Fibroblast of peridontal ligament (primary cell): Measurements from ENCODE around the gene PRELP.
"Not testable (repeated sequence)": the region's sequence is repeated elsewhere in the genome, so short reads cannot be mapped to it uniquely, and the experiment has no call there.

Experiments used
- DNase-seq: peaks from one replicate; pipeline ENCODE4 v3.0.0-alpha.2; 2010; ENCODE audit errors: extremely low read depth

Gene PRELP

DNA sequence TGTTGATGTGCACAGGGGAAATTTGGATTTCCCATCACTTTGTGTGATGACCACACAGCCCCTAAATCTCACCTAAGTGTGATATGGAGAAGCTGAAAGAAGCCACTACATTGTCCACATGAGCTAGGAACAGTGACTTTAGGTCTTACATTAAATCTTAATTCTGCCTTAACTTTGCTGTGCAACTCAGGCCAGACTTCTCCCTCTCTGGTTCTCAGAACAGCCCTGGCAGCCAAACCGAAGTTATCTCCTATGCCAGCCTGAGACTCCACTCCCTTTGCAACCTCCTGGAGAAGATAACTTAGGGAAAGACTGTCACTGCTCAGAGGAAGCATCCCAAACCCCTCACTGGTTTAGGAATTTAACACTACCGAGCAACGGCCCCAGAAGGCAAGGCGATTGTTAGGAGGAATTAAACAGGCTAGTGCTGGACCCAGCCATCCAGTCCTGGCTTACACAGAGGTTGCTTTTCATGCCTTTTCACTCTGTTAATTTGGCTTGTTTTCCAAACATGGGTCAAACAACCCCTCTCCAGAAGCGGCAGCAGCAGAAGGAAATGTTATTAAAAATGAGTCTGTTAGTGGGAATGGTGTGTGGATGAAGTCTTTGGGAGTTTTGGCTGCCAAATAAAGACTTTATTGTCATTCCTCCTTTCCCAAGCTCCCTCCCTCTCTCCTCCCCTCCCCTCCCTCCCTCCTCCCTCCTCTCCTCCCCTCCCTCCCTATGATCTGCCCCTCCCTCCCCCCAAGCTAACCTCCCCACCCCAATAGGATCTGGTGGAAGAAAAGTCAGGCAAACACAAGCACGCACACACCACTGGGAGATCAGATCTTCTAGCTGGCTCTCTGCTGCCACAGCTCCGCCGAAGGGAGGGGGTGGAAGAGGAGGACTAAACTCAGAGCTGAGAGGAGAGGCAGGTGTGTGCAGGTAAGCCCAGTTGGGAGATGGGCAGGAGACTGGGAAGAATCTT, at the start of gene PRELP:
PRELP (plus strand) TSS at position 795 of the 970 bp plus-strand sequence. CDS start 7,379 bp downstream, outside the sequence.
- peak; percentile 71 for DNase-seq

DNA sequence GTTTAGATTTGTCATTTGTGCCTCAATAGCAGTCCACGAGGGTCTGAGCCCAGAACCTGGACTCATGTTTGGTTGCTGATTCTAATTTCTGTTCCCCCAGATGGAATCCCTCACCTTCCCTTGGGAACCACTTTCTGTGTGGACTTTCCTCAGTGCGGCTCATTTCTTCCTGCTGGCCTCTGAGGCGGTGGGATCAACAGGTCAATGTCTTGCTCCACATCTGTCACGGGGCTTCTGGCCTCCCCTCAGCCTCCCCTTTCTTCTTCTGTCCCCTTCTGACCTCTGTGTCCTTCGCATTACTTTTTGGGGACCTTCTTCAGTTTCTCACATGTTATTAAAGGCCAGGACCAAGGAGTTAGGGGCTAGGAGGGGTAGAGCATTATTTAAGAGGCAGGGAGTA, 49.2 kb upstream of the PRELP start:
- DNase-seq, result no peak

DNA sequence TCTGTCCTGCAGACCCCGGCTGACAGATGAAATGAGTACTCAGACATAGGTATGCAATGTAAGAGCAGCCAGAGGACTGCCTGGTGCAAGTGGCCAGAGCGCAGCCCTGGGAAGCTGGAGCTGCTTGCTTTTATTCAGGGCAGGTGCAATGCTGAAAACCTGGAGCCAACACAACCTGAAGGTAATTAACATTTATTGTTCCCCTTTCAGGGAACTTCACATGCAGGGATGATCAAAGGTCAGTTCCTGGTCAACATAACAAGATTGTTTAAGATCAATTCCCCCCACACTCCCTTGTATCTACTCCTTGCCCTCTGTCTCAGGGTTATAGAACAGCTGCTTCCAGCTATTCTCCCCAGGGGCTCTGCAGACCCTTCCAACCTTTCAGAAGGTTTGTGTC, 48.7 kb upstream of the PRELP start:
- no peak for DNase-seq

DNA sequence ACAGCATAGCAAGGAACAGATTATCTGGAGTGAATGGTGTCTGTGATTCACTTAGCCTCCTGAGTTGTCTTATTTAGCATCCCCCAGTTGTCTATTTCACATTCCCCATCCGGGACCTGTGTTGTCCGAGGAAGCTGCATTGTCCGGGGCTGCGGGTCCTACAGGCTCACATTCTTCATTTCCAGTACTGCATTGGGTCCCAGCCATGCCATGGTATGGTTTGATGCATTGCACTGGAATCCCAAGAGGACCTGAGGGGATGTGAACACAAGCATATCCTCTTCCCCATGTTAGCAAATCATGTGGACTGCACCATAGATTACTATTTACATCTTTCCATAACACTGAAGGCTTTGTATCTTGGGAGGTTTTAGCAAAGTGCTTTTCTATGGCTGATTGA, 48.2 kb upstream of the PRELP start:
- no peak for DNase-seq

DNA sequence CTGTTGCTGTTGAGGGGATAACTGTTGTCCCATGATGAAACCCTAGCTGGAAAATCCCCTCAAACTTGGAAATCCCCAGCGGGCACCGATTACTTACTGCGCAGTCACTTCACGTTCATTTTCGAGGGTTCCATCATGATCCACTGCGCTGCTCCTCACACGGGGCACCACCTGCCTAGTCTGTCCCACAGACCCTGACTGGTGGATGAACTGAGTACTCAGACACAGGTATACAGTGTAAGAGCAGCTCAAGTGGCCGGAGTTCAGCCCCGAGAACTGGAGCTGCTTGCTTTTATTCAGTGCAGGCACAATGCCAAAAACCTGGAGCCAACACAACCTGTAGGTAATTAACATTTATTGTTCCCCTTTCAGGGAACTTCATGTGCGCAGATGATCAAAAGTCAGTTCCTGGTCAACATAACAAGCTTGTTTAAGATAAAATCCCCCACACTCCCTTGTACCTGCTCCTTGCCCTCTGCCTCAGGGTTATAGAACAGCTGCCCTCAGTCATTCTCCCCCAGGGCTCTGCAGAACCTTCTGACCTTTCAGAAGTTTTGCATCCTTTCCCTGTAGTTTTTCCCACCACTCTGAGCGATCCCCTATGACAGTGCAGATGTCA, 46.5 kb upstream of the PRELP start:
- no peak for DNase-seq

DNA sequence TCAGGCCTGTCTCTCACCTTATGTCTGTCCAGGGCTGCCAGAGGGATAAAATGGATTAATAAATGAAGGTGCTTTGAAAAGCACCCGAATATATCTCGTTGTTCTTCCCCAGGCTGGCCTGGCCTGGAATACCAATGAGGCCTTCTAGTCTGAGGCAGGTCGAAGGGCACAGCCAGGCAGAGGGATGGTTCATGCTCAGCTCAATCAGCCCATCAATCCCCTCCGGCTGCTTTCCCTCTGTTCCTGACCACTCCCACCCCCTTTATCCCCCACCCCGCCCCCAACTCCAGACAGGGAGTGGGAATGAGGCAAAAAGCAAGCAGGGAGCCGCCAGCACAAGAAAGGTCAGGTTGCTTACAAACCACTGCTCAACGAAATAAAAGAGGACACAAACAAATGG, 40.0 kb upstream of the PRELP start:
- no peak for DNase-seq

DNA sequence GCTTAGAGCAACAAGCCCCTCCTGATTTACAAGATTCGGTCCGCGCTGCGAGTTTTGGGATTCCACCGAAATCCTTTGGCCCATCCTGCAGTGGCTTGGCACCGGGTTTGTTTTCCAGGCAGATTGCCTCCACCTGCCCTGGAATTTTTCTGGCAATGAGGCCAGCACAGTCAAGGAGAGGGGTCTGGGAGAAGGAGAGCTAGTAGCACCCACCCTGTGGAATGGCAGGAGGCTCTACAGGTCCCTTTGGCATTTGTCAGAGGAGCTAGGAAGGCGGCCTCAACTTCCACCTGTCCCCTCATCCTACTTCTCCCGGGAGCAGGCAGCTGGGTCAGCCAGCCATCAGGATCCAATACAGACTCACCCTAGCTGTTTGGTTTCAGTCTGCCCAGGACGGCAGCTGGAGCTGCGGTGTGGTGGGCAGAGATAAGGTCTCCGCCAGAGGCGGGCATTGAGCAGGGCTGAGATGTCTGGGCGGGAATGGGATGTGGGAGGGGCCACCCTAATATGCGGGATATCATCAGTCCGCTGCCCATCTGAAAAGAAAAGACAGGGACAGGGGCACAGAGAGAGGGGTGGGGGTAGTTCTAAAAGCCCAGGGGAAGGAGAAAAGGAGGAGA, 37.8 kb upstream of the PRELP start:
- no peak for DNase-seq

DNA sequence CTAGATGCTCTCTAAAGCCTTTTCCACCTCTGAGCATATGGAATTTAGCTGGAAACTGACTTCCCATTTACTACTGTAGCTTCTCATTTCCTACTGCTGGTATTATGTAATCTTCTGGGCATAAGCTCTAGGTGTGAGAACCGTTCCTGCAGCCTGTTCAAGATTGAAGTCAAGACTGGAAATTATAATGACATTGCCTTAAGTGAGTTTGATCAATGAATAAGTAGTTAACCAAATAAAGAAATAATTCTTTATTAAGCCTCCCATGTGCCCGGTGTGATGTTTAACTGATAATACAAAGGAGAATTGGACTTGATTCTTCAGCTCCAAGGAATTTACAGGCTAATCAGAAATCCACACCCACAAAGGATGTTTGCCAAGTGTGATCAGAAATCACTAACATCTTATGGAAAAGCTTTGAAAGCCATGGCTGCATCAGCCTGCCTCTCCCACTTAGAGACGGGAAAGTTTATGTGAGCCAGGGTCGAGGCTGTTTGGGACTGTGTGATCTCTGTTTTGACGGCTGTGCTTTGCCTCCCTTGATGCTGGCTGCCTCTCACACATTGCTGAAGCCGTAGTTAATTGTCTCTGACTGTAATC, 36.4 kb upstream of the PRELP start:
- no peak for DNase-seq

DNA sequence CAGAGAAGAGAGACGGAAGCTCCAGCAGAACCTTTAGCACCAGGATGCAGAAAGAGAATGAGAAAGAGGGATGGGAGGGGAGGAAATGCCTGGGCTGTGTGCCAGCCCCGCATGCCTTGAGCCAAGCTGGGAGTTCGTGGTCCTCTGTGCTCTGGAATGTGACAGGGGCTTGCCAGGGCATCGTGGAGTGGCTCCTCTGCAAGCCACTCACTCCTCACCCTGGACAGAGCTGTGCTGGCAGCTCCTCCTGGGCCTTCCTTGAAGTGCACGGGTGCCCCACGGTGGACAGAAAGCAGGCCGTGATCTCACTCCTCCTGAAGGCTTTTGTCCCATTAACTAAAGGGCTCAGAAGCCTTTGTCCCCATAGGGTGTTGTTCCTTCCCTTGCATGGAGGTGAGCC, 34.8 kb upstream of the PRELP start:
- DNase-seq, result peak; percentile 77

DNA sequence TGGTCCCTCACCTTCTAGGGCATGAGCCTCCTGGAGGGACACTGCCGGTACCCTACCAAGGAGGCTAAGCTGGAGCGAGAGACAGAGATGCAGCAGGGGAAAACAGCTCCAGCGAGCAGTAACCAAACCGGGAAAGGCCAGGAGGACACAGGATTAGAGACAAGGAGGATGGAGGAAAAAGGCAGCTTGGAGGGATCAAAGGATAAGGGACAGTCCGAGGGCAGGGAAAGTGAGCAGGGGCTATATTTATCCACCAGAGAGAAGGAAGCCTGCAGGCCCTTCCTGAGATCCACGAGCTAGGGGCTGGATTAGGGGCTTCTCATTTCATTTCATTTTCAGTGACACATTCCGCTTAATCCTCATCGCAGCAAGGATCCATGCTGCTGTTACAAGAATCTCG, 33.8 kb upstream of the PRELP start:
- no peak for DNase-seq

DNA sequence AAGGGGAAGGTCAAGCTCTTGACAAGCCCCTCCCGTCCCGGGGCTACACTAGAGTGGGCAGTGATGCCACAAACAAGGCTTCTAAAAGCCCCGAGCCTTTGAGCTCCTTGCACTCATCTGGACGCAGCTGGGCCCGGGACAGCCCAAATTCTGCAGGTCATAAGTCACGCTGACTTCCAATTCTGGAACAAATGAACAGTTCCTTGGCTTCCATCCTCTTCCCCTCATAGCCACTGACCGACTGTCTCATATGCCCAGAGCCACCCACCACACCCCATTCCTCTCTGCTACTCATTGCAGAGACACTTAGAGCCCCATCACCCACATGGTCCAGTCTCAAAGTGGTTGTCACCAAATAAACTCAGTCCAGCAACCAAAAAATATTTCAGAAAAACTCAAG, 32.8 kb upstream of the PRELP start:
- no peak for DNase-seq

DNA sequence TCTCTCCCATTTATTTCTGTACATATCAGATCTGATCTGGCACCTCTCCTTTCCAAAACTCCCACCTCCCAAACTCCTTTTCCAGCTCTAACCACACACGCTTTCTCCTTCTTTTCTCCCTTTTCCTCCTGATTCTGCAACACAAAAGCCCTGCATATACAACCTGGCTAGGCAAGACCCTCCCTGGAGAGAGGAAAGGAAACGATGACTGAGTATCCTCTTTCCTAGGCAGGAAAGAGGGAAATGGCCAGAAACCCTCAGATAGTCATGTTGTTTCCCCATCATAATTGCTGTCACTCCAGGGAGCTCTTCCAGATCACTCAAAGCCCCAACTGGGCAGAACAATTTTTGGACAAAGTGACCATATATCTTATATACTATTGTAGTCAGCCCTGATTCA, 32.3 kb upstream of the PRELP start:
- no peak for DNase-seq

DNA sequence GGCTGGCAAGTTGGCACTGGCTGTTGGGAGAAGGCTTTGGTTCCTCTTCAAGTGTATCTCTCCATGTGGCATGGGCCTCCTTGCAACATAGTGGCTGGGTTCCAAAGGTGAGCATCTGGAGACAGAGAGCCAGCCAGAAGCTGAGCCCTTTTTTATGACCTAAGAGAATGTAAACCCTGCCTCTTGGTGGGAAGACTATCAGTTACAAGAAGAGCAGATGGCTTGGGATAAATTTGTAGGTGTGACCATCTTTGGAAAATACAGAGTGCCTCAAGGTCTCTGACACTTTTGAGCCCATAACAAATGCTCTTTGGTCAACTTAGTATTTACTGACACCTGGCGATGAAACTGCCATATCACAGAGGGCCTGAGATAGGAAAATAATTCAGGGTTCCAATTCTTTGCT, 31.4 kb upstream of the PRELP start:
- no peak for DNase-seq

DNA sequence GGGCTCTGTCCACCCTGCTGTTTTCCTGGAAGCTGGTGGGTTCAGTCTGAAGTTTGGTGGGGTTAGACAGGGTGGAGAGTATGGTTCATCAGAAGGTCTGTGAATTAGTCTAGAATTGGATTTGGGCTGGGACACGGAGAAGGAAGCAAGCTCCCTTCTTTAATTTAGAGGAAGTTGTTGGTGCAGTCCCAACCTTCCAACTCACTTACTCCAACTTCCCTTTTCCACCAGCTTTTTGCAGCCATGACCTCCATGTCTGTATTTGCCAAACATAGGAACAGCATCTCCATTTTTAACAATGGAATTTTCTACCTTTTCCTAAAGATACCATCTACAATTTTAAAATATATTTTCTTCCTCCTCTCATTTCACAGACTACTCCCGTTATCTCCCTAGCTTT, 28.5 kb upstream of the PRELP start:
- DNase-seq, result no peak

DNA sequence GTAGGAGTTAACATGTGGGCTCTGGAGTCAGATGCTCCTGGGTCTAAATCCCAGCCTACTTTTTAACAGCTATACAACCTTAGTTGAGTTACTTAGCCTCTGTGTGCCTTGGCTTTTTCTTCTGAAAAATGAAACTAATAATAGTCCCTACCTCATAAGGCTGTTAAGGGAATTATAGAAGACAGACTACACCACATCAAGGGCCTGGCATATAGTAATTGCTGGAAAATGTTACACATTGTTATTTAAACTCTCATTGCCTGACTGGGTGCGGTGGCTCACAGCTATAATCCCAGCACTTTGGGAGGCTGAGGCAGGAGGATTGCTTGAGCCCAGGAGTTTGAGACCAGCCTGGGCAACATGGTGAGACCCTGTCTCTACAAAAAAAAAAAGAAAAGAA, 28.0 kb upstream of the PRELP start:
- DNase-seq, result not testable (repeated sequence)

DNA sequence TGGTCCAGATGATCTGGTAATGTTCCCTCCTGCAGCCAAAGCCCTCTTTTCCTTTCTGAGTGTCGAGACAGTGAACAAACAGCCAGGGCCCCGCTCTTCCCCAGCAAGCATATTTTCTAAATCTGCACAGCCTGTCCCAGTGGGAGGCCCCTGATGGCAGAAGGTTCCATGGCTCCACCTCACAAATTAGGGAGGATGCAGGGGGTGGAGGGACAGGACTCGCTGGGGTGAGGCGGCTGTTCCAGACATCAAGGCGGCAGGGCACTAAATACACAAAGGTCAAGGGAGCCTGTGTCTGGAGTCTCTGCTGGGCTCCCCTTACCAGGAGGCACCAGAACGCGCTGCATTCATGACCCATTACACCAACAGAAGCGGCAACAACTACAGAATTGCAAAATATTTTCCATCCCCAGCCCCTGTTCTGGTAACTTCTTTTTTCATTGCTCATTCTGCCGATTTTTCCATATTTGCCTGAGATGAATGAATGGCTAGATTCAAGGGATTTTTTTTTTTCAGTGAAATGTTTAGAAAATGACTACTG, 27.0 kb upstream of the PRELP start:
- peak; percentile 36 for DNase-seq

DNA sequence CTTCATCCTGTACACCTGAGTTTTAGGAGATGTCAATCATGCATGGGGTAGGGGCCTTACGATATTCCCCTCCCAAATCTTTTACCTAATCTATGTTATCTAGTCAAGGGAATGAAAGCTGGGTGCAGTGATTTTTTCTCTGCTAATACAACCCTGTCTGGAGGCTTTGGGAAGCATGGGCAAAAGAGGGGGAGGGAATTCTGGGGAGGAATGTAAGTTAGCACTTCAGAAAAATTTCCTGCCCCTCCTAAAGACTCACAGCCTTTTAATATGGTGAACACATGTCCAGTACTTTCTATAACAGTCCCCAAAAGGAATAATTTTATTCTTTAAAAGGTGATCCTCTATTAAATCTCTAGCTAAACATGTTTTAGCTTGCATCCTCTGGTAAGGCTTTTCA, 25.6 kb upstream of the PRELP start:
- DNase-seq, result no peak

DNA sequence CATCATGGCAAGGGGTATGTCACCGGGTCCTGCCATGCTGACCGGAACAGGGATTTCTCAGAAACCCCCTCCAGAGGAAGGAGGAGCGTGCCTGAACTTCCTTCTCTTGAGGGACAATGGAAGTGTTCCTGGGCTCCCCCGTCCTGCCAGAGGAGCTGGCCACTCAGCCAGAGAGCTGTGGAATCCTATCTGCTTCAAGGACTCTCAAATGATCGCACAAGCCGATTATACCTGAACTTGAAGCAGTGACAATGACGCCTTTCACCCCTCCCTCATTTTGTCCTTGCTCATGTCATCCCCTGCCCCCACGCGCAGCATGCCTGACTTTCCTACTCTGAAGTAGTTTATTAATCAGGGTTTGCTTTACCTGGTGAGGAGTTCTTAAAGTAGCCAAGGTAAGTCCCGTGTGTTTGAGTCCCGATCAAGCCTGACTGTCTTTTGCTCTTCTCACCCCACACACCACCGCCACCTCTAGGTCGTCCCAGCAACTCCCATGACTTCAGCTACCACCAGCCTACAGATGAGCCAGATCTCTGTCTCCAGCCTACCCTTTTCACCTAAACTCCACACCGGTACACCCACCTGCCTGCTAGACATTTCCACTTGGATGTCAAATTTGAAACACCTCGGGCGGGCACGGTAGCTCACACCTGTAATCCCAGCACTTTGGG, 25.0 kb upstream of the PRELP start:
- no peak for DNase-seq

DNA sequence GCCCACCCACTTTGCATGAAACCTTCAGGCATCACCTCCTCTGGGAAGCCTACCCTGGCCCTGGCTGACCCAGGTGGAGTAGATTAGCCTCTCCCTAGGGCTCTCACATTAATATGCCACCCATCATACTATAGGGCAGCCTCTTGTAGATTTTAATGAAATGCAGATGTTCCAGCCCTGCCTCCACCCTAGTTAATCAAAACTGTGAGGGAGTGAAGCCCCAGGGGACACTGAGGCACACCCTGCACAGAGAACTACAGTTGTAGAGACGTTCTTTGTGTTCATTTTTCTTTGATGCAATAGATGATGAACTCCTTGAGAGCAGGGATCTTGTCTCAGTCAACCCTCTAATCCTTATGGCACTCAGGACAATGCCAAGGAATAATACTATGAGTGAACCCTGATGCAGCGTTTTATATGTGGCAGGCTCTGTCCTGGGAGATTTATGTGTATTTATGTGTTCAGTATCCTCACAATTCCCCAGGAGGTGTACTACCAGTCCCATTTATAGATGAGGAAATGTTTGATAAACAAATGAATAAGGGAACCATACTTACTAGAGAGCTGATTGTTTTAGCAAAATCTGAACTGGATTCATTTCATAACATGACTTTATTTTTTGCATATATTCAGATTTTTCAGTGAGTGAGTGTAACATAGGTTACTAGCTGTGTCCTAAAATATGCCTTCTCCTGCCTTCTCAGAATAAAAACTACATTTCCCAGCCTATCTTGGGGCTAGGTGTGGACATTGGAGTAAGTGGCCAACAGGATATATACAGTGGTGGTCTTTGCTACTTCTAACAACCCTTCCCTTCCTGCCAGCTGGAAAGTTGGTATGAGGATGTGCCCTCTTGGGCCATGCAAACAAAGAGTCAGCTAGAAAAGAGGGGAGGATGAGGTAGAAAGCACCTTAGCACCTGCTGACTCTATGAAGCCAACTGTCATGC, 23.5 kb upstream of the PRELP start:
- peak; percentile 48 for DNase-seq

DNA sequence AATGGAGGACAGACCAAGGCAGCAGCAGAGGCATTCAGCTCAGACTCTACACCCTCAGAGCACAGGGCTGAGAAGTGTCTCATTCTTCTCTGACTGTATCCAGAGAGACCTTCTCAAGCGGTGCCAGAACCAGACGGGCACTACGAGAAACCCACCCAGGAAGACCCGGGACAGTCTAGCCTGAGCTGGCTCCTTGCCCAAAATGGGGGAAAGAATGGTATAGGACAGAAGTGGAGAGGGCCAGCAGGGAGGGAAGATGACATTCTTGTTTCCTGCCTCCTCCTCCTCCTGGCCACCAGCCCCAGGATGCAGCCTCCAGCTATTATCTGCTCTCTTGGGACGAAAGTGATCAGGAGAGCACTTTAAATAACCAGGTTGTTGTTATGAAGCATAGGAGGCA, 22.6 kb upstream of the PRELP start:
- no peak for DNase-seq
